OCI-M1 (cell line): ENCODE data around the gene NUP93.
"Not testable (repeated sequence)": the region's sequence is repeated elsewhere in the genome, so short reads cannot be mapped to it uniquely, and the experiment has no call there.

Experiments
- DNase-seq: peaks from one replicate; lab custom pipeline; 2025; lab: John Stamatoyannopoulos, UW

The NUP93 gene

GRCh38 chr16:56709443-56710040 lies 20.4 kb upstream of the NUP93 start:
- no peak for DNase-seq

DNA sequence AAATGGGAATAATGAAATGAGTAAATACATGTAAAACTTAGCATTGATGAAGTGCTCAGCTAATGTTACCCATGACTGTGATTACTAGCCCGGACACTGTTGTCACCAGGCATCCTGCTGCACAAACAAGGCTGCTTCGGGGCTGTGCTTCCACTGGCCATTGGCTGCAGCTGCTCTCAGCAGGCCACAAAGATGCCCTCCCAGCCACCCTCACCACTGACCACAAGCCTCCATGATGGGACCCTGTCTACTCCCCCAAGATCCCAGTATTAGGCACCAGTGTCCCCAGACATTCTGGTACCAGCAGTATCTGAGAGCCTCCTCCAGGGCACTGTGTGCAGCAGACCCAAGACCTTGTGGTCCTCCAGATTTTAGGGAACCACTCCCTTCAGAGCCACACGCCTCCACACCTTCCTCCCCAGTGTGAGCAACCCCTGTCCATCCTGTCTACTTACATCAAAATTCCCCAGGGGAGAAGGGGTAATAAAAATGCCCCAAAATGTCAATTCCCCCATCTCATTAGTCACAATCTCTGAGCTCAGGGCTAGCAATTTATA lies 19.7 kb upstream of the NUP93 start:
- DNase-seq, result no peak

- DNase-seq, result no peak
Measured at GRCh38 chr16:56711862-56712261, 18.1 kb upstream of the NUP93 start.

- no peak for DNase-seq
Measured at GRCh38 chr16:56713794-56714193, 16.1 kb upstream of the NUP93 start.

DNA sequence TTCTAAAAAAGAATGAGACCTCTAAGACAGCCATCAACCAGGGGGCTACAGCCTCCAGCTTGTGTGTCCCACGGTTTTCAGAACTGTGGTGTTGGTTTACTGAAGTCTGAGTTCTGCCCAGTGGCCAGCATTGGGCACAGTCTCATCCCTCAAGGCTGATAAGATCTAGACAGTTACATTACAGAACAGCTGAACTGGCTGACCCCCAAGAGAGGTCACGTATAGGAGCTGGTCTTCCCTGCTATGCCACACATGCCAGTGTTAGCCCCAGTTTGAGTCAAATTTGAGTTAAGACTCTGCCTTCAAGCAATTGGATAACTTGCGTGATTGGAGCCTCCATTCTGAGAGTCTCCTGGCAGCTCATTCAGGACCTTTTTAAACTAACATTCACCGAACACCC lies 14.8 kb upstream of the NUP93 start:
- no peak for DNase-seq

- no peak for DNase-seq
Measured at GRCh38 chr16:56716761-56717160, 13.2 kb upstream of the NUP93 start.

DNA sequence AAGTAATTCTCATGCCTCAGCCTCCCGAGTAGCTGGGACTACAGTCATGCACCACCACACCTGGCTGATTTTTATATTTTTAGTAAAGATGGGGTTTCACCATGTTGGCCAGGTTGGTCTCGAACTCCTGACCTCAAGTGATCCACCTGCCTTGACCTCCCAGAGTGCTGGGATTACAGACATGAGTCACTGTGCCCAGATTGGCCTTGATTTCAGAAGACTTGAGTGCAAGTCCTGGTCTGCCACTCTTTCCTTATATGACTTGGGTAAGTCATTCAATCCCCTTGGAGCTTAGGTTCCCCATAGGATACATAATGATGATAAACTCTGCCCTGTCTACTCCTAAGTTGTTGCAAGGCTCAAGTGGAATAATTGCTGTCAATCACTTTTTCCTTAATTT lies 12.4 kb upstream of the NUP93 start:
- not testable (repeated sequence) for DNase-seq

GRCh38 chr16:56722200-56722842 lies 7.6 kb upstream of the NUP93 start:
- DNase-seq, result no peak

DNA sequence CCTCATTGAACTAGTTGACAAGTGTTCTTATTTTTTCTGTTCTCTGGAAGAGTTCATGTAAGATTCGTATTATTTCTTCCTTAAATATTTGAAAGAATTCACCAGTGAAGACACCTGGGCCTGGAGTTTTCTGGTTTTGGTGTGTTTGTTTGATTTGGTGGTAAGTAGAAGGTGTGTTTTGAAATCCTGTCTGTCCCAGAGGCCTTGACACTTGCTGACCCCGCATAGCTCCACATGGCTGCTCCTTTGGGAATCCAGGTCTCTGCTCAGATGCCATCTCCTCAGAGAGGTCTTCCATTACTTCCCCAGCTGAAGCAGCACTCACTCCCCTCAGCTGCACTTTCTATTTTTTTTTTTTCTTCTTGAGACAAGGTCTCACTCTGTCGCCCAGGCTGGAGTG lies 5.7 kb upstream of the NUP93 start:
- DNase-seq, result no peak

- DNase-seq, result no peak
Measured at GRCh38 chr16:56726283-56726682, 3.6 kb upstream of the NUP93 start.

DNA sequence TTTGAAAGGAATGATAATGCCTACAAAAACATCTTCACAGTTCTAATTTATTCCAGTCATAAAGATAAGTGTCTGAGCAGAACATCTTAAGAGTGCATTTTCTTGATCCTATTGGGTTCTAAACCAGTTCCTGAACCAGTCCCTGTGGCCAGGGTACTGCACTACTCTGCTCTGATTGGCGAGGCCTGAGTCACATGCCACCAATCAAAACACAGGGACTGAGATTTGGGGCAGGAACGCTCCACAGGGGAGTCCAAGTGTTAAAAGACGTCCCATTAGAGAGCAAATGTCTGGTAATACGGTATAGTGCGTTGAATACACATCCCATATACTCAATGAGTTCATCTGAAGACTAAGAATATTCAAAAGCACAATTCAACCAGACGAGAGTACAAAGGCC lies 3.0 kb upstream of the NUP93 start:
- no peak for DNase-seq

- no peak for DNase-seq
Measured at GRCh38 chr16:56728027-56728426, 1.9 kb upstream of the NUP93 start.

GRCh38 chr16:56728980-56729734 lies 772 bp upstream of the NUP93 start:
- DNase-seq, result no peak

DNA sequence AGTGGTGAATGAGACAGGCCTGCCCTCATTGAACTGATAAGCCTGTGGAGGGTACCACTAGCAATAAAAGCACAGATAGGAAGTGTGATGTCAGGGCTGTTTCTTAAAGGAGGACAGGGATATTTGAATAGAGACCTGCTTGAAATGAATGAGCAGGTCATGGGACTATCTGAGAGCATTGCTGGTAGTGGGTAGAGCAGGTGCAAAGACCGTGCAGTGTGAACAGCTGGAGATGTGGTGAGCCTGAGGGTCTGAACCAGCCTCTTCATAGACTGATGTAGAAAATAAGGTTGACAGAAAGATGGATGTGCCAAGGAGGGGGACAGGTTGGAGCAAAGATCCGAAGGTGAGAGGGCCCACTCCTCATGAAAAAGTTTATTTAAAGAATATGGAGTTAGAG lies 2.4 kb downstream of the NUP93 start:
- no peak for DNase-seq

- DNase-seq, result no peak
Measured at GRCh38 chr16:56732832-56733231, 2.9 kb downstream of the NUP93 start.

- DNase-seq, result peak; percentile 5
Measured at GRCh38 chr16:56734429-56734828, 4.5 kb downstream of the NUP93 start.

DNA sequence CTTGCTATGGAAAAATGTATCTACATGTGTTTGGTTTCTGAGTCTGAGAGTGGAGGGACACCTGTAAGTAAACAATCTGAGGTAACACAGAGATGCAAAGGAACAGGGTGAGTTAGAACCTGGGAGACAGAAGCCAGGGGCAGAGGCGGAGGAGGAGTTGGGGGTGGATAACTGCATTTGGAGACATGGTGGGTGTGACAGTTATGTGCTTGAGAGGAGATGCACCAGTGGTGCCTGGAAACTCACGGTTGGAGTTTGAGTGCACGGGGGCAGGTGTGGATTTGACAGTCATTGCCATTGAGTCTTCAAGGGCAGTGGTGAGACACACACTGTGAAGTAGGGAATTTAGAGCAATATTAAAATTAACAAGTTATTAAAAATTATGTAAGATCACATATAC lies 6.5 kb downstream of the NUP93 start:
- DNase-seq, result no peak

DNA sequence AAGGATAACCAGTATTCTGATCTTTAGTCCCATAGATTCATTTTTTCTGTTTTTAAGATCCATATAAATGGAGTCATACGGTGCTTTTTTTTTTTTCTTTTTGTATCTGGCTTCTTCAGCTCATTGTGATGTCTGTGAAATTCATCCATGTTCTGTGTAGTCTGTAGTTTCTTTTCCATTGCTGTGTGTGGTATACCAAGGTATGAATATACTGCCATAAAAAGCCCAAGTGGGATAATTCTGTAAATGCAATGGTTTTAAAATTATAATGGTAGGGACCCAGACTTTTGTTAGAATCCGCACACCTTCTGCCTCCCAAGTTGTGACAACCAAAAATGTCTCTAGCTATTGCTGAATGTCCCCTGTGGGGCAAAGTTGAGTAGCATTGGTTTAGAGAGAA lies 7.6 kb downstream of the NUP93 start:
- no peak for DNase-seq

GRCh38 chr16:56738221-56738620 lies 8.3 kb downstream of the NUP93 start:
- DNase-seq, result no peak

- not testable (repeated sequence) for DNase-seq
Measured at GRCh38 chr16:56739378-56739777, 9.4 kb downstream of the NUP93 start.

DNA sequence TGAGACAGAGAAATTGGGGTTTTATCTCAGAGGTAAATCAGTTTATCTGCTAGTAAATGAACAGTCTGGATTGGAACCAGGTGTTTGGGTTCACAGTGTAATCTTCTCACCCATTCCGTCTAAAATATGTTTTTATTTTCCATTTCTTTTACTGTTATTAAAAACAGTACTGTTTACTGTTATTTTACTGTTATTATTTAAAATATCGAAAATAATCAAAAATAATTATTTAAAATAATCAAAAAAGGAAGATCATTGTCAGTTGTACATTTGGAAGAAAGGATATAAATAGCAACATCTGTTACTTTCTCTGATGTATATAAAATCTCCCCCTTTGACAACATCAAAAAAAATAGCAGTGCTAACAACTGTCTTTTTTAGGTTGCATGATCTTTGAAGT lies 11.5 kb downstream of the NUP93 start:
- DNase-seq, result no peak

- DNase-seq, result peak; percentile 7
Measured at GRCh38 chr16:56742030-56742984, 12.4 kb downstream of the NUP93 start.
